ENCODE data around the gene NLGN1. TPM values are rescaled to one million over a fixed set of nuclear protein-coding genes. Genes with fewer than 3 reads are reported as not detected.

Gene NLGN1
- total RNA-seq, 1 donor from 2014 or later, result 5.7 TPM

GRCh38 chr3:174276826-174277225, 879.3 kb downstream of the NLGN1 start:
- Histone ChIP-seq H3K36me3 (ENCODE audit: control insufficient read depth in 3 of 3, insufficient read depth in 3 of 3, low read length in 3 of 3) (no peaks in the 10 kb centered on the region), H3K27ac (ENCODE audit: low read depth, low read length) (no peak overlapping the region), H3K4me1 (ENCODE audit: control insufficient read depth in 3 of 3, insufficient read depth in 3 of 3, low read length in 3 of 3) (no peaks in the 10 kb centered on the region), H3K9ac (ENCODE audit: low read depth in 1 of 3, low read length in 3 of 3) (no peak overlapping the region), H3K27me3 (ENCODE audit: control insufficient read depth in 3 of 3, insufficient read depth in 3 of 3, low read length in 3 of 3) (no peaks in the 10 kb centered on the region), H3K9me3 (ENCODE audit: control insufficient read depth in 3 of 3, low read length in 3 of 3) (no peaks in the 10 kb centered on the region), H3K4me3 (ENCODE audit: low read length in 3 of 3) (no peak overlapping the region)

GRCh38 chr3:174278094-174278493, 880.5 kb downstream of the NLGN1 start:
- Histone ChIP-seq H3K9ac (ENCODE audit: low read depth in 1 of 3, low read length in 3 of 3) (no peak overlapping the region), H3K27ac (ENCODE audit: low read depth, low read length) (no peak overlapping the region), H3K9me3 (ENCODE audit: control insufficient read depth in 3 of 3, low read length in 3 of 3) (no peaks in the 10 kb centered on the region), H3K4me1 (ENCODE audit: control insufficient read depth in 3 of 3, insufficient read depth in 3 of 3, low read length in 3 of 3) (no peaks in the 10 kb centered on the region), H3K36me3 (ENCODE audit: control insufficient read depth in 3 of 3, insufficient read depth in 3 of 3, low read length in 3 of 3) (no peaks in the 10 kb centered on the region), H3K4me3 (ENCODE audit: low read length in 3 of 3) (no peak overlapping the region), H3K27me3 (ENCODE audit: control insufficient read depth in 3 of 3, insufficient read depth in 3 of 3, low read length in 3 of 3) (no peaks in the 10 kb centered on the region)

GRCh38 chr3:174280186-174280585, 882.6 kb downstream of the NLGN1 start:
- Histone ChIP-seq H3K9ac (ENCODE audit: low read depth in 1 of 3, low read length in 3 of 3) (no peak overlapping the region), H3K27me3 (ENCODE audit: control insufficient read depth in 3 of 3, insufficient read depth in 3 of 3, low read length in 3 of 3) (no peaks in the 10 kb centered on the region), H3K27ac (ENCODE audit: low read depth, low read length) (no peak overlapping the region), H3K36me3 (ENCODE audit: control insufficient read depth in 3 of 3, insufficient read depth in 3 of 3, low read length in 3 of 3) (no peaks in the 10 kb centered on the region), H3K4me3 (ENCODE audit: low read length in 3 of 3) (no peak overlapping the region), H3K9me3 (ENCODE audit: control insufficient read depth in 3 of 3, low read length in 3 of 3) (no peaks in the 10 kb centered on the region), H3K4me1 (ENCODE audit: control insufficient read depth in 3 of 3, insufficient read depth in 3 of 3, low read length in 3 of 3) (no peaks in the 10 kb centered on the region)

GRCh38 chr3:174285242-174285864, 887.8 kb downstream of the NLGN1 start:
- H3K4me1 ChIP-seq (ENCODE audit: control insufficient read depth in 3 of 3, insufficient read depth in 3 of 3, low read length in 3 of 3), result no peaks in the 10 kb centered on the region
- no peaks in the 10 kb centered on the region for H3K36me3 ChIP-seq (ENCODE audit: control insufficient read depth in 3 of 3, insufficient read depth in 3 of 3, low read length in 3 of 3)
- H3K9me3 ChIP-seq (ENCODE audit: control insufficient read depth in 3 of 3, low read length in 3 of 3), result no peaks in the 10 kb centered on the region
- no peak overlapping the region for H3K4me3 ChIP-seq (ENCODE audit: low read length in 3 of 3)
- no peak overlapping the region for H3K27ac ChIP-seq (ENCODE audit: low read depth, low read length)
- H3K27me3 ChIP-seq (ENCODE audit: control insufficient read depth in 3 of 3, insufficient read depth in 3 of 3, low read length in 3 of 3), result no peaks in the 10 kb centered on the region
- H3K9ac ChIP-seq (ENCODE audit: low read depth in 1 of 3, low read length in 3 of 3), result no peak overlapping the region

GRCh38 chr3:174287705-174288104, 890.2 kb downstream of the NLGN1 start:
- Histone ChIP-seq H3K27ac (ENCODE audit: low read depth, low read length) (no peak overlapping the region), H3K9me3 (ENCODE audit: control insufficient read depth in 3 of 3, low read length in 3 of 3) (no peaks in the 10 kb centered on the region), H3K4me1 (ENCODE audit: control insufficient read depth in 3 of 3, insufficient read depth in 3 of 3, low read length in 3 of 3) (no peaks in the 10 kb centered on the region), H3K4me3 (ENCODE audit: low read length in 3 of 3) (no peak overlapping the region), H3K9ac (ENCODE audit: low read depth in 1 of 3, low read length in 3 of 3) (no peak overlapping the region), H3K36me3 (ENCODE audit: control insufficient read depth in 3 of 3, insufficient read depth in 3 of 3, low read length in 3 of 3) (no peaks in the 10 kb centered on the region), H3K27me3 (ENCODE audit: control insufficient read depth in 3 of 3, insufficient read depth in 3 of 3, low read length in 3 of 3) (no peaks in the 10 kb centered on the region)

- Histone ChIP-seq H3K27ac (ENCODE audit: low read depth, low read length) (no peak overlapping the region), H3K9ac (ENCODE audit: low read depth in 1 of 3, low read length in 3 of 3) (no peak overlapping the region), H3K9me3 (ENCODE audit: control insufficient read depth in 3 of 3, low read length in 3 of 3) (no peaks in the 10 kb centered on the region), H3K4me3 (ENCODE audit: low read length in 3 of 3) (no peak overlapping the region), H3K4me1 (ENCODE audit: control insufficient read depth in 3 of 3, insufficient read depth in 3 of 3, low read length in 3 of 3) (no peaks in the 10 kb centered on the region), H3K27me3 (ENCODE audit: control insufficient read depth in 3 of 3, insufficient read depth in 3 of 3, low read length in 3 of 3) (no peaks in the 10 kb centered on the region), H3K36me3 (ENCODE audit: control insufficient read depth in 3 of 3, insufficient read depth in 3 of 3, low read length in 3 of 3) (no peaks in the 10 kb centered on the region)
These were observed 897.1 kb downstream of the NLGN1 start for GRCh38 chr3:174294616-174295015.

GRCh38 chr3:174295306-174296092, 898.0 kb downstream of the NLGN1 start:
- Histone ChIP-seq H3K4me1 (ENCODE audit: control insufficient read depth in 3 of 3, insufficient read depth in 3 of 3, low read length in 3 of 3) (no peaks in the 10 kb centered on the region), H3K9me3 (ENCODE audit: control insufficient read depth in 3 of 3, low read length in 3 of 3) (no peaks in the 10 kb centered on the region), H3K9ac (ENCODE audit: low read depth in 1 of 3, low read length in 3 of 3) (no peak overlapping the region), H3K4me3 (ENCODE audit: low read length in 3 of 3) (no peak overlapping the region), H3K27me3 (ENCODE audit: control insufficient read depth in 3 of 3, insufficient read depth in 3 of 3, low read length in 3 of 3) (no peaks in the 10 kb centered on the region), H3K36me3 (ENCODE audit: control insufficient read depth in 3 of 3, insufficient read depth in 3 of 3, low read length in 3 of 3) (no peaks in the 10 kb centered on the region), H3K27ac (ENCODE audit: low read depth, low read length) (no peak overlapping the region)

- H3K36me3 ChIP-seq (ENCODE audit: control insufficient read depth in 3 of 3, insufficient read depth in 3 of 3, low read length in 3 of 3), result no peaks in the 10 kb centered on the region
- no peak overlapping the region for H3K9ac ChIP-seq (ENCODE audit: low read depth in 1 of 3, low read length in 3 of 3)
- H3K9me3 ChIP-seq (ENCODE audit: control insufficient read depth in 3 of 3, low read length in 3 of 3), result no peaks in the 10 kb centered on the region
- H3K27ac ChIP-seq (ENCODE audit: low read depth, low read length), result no peak overlapping the region
- no peaks in the 10 kb centered on the region for H3K27me3 ChIP-seq (ENCODE audit: control insufficient read depth in 3 of 3, insufficient read depth in 3 of 3, low read length in 3 of 3)
- H3K4me3 ChIP-seq (ENCODE audit: low read length in 3 of 3), result no peak overlapping the region
- no peaks in the 10 kb centered on the region for H3K4me1 ChIP-seq (ENCODE audit: control insufficient read depth in 3 of 3, insufficient read depth in 3 of 3, low read length in 3 of 3)
These were observed 905.3 kb downstream of the NLGN1 start for GRCh38 chr3:174302746-174303315.

GRCh38 chr3:174303907-174304560, 906.5 kb downstream of the NLGN1 start:
- Histone ChIP-seq H3K9ac (ENCODE audit: low read depth in 1 of 3, low read length in 3 of 3) (no peak overlapping the region), H3K27me3 (ENCODE audit: control insufficient read depth in 3 of 3, insufficient read depth in 3 of 3, low read length in 3 of 3) (no peaks in the 10 kb centered on the region), H3K4me3 (ENCODE audit: low read length in 3 of 3) (no peak overlapping the region), H3K4me1 (ENCODE audit: control insufficient read depth in 3 of 3, insufficient read depth in 3 of 3, low read length in 3 of 3) (no peaks in the 10 kb centered on the region), H3K27ac (ENCODE audit: low read depth, low read length) (no peak overlapping the region), H3K9me3 (ENCODE audit: control insufficient read depth in 3 of 3, low read length in 3 of 3) (no peaks in the 10 kb centered on the region), H3K36me3 (ENCODE audit: control insufficient read depth in 3 of 3, insufficient read depth in 3 of 3, low read length in 3 of 3) (no peaks in the 10 kb centered on the region)

- H3K27ac ChIP-seq (ENCODE audit: low read depth, low read length), result no peak overlapping the region
- H3K9ac ChIP-seq (ENCODE audit: low read depth in 1 of 3, low read length in 3 of 3), result no peak overlapping the region
- no peaks in the 10 kb centered on the region for H3K9me3 ChIP-seq (ENCODE audit: control insufficient read depth in 3 of 3, low read length in 3 of 3)
- no peaks in the 10 kb centered on the region for H3K4me1 ChIP-seq (ENCODE audit: control insufficient read depth in 3 of 3, insufficient read depth in 3 of 3, low read length in 3 of 3)
- no peaks in the 10 kb centered on the region for H3K36me3 ChIP-seq (ENCODE audit: control insufficient read depth in 3 of 3, insufficient read depth in 3 of 3, low read length in 3 of 3)
- no peaks in the 10 kb centered on the region for H3K27me3 ChIP-seq (ENCODE audit: control insufficient read depth in 3 of 3, insufficient read depth in 3 of 3, low read length in 3 of 3)
- no peak overlapping the region for H3K4me3 ChIP-seq (ENCODE audit: low read length in 3 of 3)
These were observed 911.2 kb downstream of the NLGN1 start for GRCh38 chr3:174308736-174309135.
